ENCODE data around the gene AQP4. TPM values are rescaled to one million over a fixed set of nuclear protein-coding genes. Genes with fewer than 3 reads are reported as not detected.

The AQP4 gene, protein sequence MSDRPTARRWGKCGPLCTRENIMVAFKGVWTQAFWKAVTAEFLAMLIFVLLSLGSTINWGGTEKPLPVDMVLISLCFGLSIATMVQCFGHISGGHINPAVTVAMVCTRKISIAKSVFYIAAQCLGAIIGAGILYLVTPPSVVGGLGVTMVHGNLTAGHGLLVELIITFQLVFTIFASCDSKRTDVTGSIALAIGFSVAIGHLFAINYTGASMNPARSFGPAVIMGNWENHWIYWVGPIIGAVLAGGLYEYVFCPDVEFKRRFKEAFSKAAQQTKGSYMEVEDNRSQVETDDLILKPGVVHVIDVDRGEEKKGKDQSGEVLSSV
- total RNA-seq (2013; cell fraction: nucleolus; rRNA removed): not detected in 2 replicates
- total RNA-seq (2014; rRNA removed) (not detected in 2 replicates), total RNA-seq (2014; rRNA removed; fragmentation: Illumina TruSeq; extraction: Trizol) (not detected in 2 replicates), total RNA-seq (2021) (0.18 and 0.24 TPM in 2 replicates), polyA plus RNA-seq (2011; rRNA removed) (0.01 and 0.10 TPM in 2 replicates), polyA plus RNA-seq (2014; fragmentation: Illumina TruSeq; extraction: Trizol) (not detected in 2 replicates), polyA plus RNA-seq (2014; fragmentation: Nextera tagmentation; extraction: Ambion mirVana) (not detected), polyA plus RNA-seq (2014; rRNA removed) (not detected in 2 replicates), polyA plus RNA-seq (2016; fragmentation: Nextera tagmentation; extraction: Ambion mirVana) (not detected), polyA minus RNA-seq (2011; rRNA and poly(A)+ RNA removed) (not detected in 2 replicates), Bru-seq, nascent RNA (not detected), BruChase-seq, experiment 1, labeled RNA remaining after a 6-hour chase (not detected), BruChase-seq, experiment 2, labeled RNA remaining after a 2-hour chase (not detected)
- not detected for polyA plus RNA-seq (2011; ENCODE audit: low read depth)
- polyA plus RNA-seq (2011; cell fraction: cytosol; rRNA removed): 0.01 TPM in 1 of 2 replicates, not detected in the other
- 0.09 TPM in 1 of 2 replicates, not detected in the other for polyA plus RNA-seq (2011; cell fraction: nucleus; rRNA removed)
- not detected in 2 replicates for polyA plus RNA-seq (2012)
- polyA minus RNA-seq (2011; cell fraction: cytosol; rRNA and poly(A)+ RNA removed): not detected in 2 replicates
- polyA minus RNA-seq (2011; cell fraction: nucleus; rRNA and poly(A)+ RNA removed): not detected in 2 replicates
- long read RNA-seq, experiment 1: 0 reads
- long read RNA-seq, experiment 2: 0 reads

DNA sequence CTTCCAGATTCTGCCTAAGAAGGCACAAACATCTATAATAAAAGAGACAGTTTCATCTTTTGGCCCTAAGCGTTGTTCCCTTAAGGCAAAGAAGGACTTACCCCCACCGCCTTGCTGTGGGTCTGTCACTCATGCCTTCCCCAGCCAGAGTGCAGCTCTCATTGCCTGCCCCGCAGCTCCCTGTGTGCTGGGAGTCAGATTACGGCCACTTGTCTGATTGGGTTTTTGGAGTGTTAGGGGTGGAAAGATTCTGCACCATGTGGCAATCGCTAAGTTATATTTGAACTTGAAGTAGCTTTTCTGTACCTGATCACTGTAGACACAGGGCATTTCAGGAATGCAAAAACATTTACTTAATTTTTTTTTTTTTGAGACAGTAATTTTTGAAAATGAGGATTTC is at the start of gene AQP4:
TSS of gene AQP4 (minus strand) at position 151 of the 400 bp plus-strand sequence. CDS start at position 133, 18 bp downstream.
- in situ Hi-C loops (cut with MboI) (no loop called here), intact Hi-C loops (cut with micrococcal nuclease; ENCODE audit: unreplicated experiment) (no loop called here)
- Histone ChIP-seq H3K79me2 (ENCODE audit: control insufficient read depth, insufficient read depth, low read length) (no peaks in the 10 kb centered on the region), H2AFZ (ENCODE audit: control insufficient read depth, low read depth, low read length) (no peak within 1 kb of the TSS), H3K4me3 (no peak within 1 kb of the TSS), H3K27ac (ENCODE audit: control insufficient read depth, insufficient read depth) (no peak within 1 kb of the TSS), H3K9ac (ENCODE audit: control insufficient read depth, insufficient read depth, low read length) (no peak within 1 kb of the TSS), H3K36me3 (ENCODE audit: control insufficient read depth in 2 of 2, insufficient read depth in 2 of 2, low read length in 1 of 2) (no peaks in the 10 kb centered on the region), H4K20me1 (ENCODE audit: control insufficient read depth, insufficient read depth) (no peaks in the 10 kb centered on the region), H3K9me3 (replicated peaks; ENCODE audit: control insufficient read depth, insufficient read depth, low read length) (no peaks in the 10 kb centered on the region), H3K4me2 (ENCODE audit: control insufficient read depth, insufficient read depth) (no peak within 1 kb of the TSS), H3K27me3 (replicated peaks in 1 of 2; ENCODE audit: control insufficient read depth in 2 of 2, insufficient read depth in 2 of 2, low read length in 1 of 2) (peaks cover 1 to 3% of the 10 kb centered on the region in 2 experiments; a peak in 2 of 4 replicates), H3K4me1 (ENCODE audit: control insufficient read depth, insufficient read depth, low read length) (no peaks in the 10 kb centered on the region)
- DNase-seq (ENCODE audit: low read depth, low spot score) (no peak), ATAC-seq (no peak), FAIRE-seq (no peak)
- RAD21 ChIA-PET (ENCODE audit: unreplicated experiment): interaction anchor here (1.2 to 1.4 kb wide), 2 partner anchors 11 to 483 kb away, joined by 3 read pairs; no protein-coding TSS in a partner anchor
- SMC1A ChIA-PET (ENCODE audit: uncharacterized antibody, unreplicated experiment): no interaction called here
- CTCF ChIA-PET: interaction anchor here (1.0 kb wide), 1 partner anchor 12 kb away, joined by 3 read pairs; no protein-coding TSS in a partner anchor
- no peak for TF ChIP-seq TCF7 (IDR thresholded peaks at IDR 0.05; ENCODE audit: borderline replicate concordance)
- no peak for TF ChIP-seq HCFC1 (IDR thresholded peaks at IDR 0.05; ENCODE audit: low read length)
- TF ChIP-seq IKZF1 (conservative IDR thresholded peaks at IDR 0.05): no peak
- TF ChIP-seq POLR2AphosphoS5 (IDR thresholded peaks at IDR 0.05; ENCODE audit: low read length): no peak
- TF ChIP-seq TBL1XR1 (IDR thresholded peaks at IDR 0.05; ENCODE audit: low read depth, low read length): no peak
- no peak for TF ChIP-seq EGR1 (IDR thresholded peaks at IDR 0.05; ENCODE audit: borderline replicate concordance in 1 of 2, low read depth in 2 of 2, low read length in 2 of 2)
- no peak for TF ChIP-seq NBN (IDR thresholded peaks at IDR 0.05)
- no peak for TF ChIP-seq CREB1 (IDR thresholded peaks at IDR 0.05; ENCODE audit: low read depth)
- no peak for TF ChIP-seq SIN3A (IDR thresholded peaks at IDR 0.05; ENCODE audit: low read depth, low read length)
- TF ChIP-seq CEBPB (IDR thresholded peaks at IDR 0.05; ENCODE audit: borderline replicate concordance in 1 of 2, low read depth in 2 of 2, low read length in 2 of 2): no peak
- no peak for TF ChIP-seq PML (IDR thresholded peaks at IDR 0.05; ENCODE audit: low read length)
- TF ChIP-seq, protein P1, sequence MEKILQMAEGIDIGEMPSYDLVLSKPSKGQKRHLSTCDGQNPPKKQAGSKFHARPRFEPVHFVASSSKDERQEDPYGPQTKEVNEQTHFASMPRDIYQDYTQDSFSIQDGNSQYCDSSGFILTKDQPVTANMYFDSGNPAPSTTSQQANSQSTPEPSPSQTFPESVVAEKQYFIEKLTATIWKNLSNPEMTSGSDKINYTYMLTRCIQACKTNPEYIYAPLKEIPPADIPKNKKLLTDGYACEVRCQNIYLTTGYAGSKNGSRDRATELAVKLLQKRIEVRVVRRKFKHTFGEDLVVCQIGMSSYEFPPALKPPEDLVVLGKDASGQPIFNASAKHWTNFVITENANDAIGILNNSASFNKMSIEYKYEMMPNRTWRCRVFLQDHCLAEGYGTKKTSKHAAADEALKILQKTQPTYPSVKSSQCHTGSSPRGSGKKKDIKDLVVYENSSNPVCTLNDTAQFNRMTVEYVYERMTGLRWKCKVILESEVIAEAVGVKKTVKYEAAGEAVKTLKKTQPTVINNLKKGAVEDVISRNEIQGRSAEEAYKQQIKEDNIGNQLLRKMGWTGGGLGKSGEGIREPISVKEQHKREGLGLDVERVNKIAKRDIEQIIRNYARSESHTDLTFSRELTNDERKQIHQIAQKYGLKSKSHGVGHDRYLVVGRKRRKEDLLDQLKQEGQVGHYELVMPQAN (conservative IDR thresholded peaks at IDR 0.05): no peak
- no peak for TF ChIP-seq RB1 (IDR thresholded peaks at IDR 0.05; ENCODE audit: borderline replicate concordance)
- TF ChIP-seq JUND (IDR thresholded peaks at IDR 0.05; ENCODE audit: low read depth, low read length): no peak
- TF ChIP-seq, protein P2, sequence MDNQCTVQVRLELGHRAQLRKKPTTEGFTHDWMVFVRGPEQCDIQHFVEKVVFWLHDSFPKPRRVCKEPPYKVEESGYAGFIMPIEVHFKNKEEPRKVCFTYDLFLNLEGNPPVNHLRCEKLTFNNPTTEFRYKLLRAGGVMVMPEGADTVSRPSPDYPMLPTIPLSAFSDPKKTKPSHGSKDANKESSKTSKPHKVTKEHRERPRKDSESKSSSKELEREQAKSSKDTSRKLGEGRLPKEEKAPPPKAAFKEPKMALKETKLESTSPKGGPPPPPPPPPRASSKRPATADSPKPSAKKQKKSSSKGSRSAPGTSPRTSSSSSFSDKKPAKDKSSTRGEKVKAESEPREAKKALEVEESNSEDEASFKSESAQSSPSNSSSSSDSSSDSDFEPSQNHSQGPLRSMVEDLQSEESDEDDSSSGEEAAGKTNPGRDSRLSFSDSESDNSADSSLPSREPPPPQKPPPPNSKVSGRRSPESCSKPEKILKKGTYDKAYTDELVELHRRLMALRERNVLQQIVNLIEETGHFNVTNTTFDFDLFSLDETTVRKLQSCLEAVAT (IDR thresholded peaks at IDR 0.05): no peak
- no peak for TF ChIP-seq CBX5 (IDR thresholded peaks at IDR 0.05; ENCODE audit: low read depth)
- no peak for TF ChIP-seq NR2C1 (IDR thresholded peaks at IDR 0.05)
- 57% methylated on average over 5 of the region's 5 CpGs for WGBS (ENCODE audit: insufficient coverage, insufficient replicate concordance, low lambda C conversion rate, missing lambda C conversion rate)
- POLR2A ChIA-PET: no interaction called here
- BruUV-seq (replicated peaks): no TSS peak

Measured in GM12878 (cell line).